ENCODE data around the gene CYP26A1. TPM values are rescaled to one million over a fixed set of nuclear protein-coding genes. Genes with fewer than 3 reads are reported as not detected.
"Not testable (repeated sequence)": the region's sequence is repeated elsewhere in the genome, so short reads cannot be mapped to it uniquely, and the experiment has no call there.

CYP26A1 gene
- polyA plus RNA-seq, 3 donors = 0.35 TPM; not detected in 2

- not testable (repeated sequence) for DNase-seq (ENCODE audit: extremely low read depth in 1 of 11, low read depth in 9 of 11, low spot score in 4 of 11)
These were observed 27.5 kb downstream of the CYP26A1 start for GRCh38 chr10:93101148-93101547.

GRCh38 chr10:93103953-93104352, 30.3 kb downstream of the CYP26A1 start:
- no peak for DNase-seq (ENCODE audit: extremely low read depth in 1 of 11, low read depth in 9 of 11, low spot score in 4 of 11)

GRCh38 chr10:93106631-93107072, 33.0 kb downstream of the CYP26A1 start:
- no peak for DNase-seq (ENCODE audit: extremely low read depth in 1 of 11, low read depth in 9 of 11, low spot score in 4 of 11)

GRCh38 chr10:93110472-93111146, 36.9 kb downstream of the CYP26A1 start:
- no peak for DNase-seq (ENCODE audit: extremely low read depth in 1 of 11, low read depth in 9 of 11, low spot score in 4 of 11)

- no peak for DNase-seq (ENCODE audit: extremely low read depth in 1 of 11, low read depth in 9 of 11, low spot score in 4 of 11)
These were observed 39.3 kb downstream of the CYP26A1 start for GRCh38 chr10:93113042-93113441.

- peak in 2 of 11 donors; percentile 11 to 24 for DNase-seq (ENCODE audit: extremely low read depth in 1 of 11, low read depth in 9 of 11, low spot score in 4 of 11)
These were observed 42.1 kb downstream of the CYP26A1 start for GRCh38 chr10:93115661-93116383.

- no peak for DNase-seq (ENCODE audit: extremely low read depth in 1 of 11, low read depth in 9 of 11, low spot score in 4 of 11)
These were observed 47.6 kb downstream of the CYP26A1 start for GRCh38 chr10:93121311-93121710.

GRCh38 chr10:93123766-93124165, 50.1 kb downstream of the CYP26A1 start:
- no peak for DNase-seq (ENCODE audit: extremely low read depth in 1 of 11, low read depth in 9 of 11, low spot score in 4 of 11)

- DNase-seq (ENCODE audit: extremely low read depth in 1 of 11, low read depth in 9 of 11, low spot score in 4 of 11) = no peak
These were observed 51.1 kb downstream of the CYP26A1 start for GRCh38 chr10:93124580-93125318.

- DNase-seq (ENCODE audit: extremely low read depth in 1 of 11, low read depth in 9 of 11, low spot score in 4 of 11) = no peak
These were observed 52.3 kb downstream of the CYP26A1 start for GRCh38 chr10:93125966-93126365.

- DNase-seq (ENCODE audit: extremely low read depth in 1 of 11, low read depth in 9 of 11, low spot score in 4 of 11) = no peak
These were observed 52.9 kb downstream of the CYP26A1 start for GRCh38 chr10:93126483-93127052.

Other genes with a start within 250 kb of the CYP26A1 start
- 10 to 100 TPM; 15.7 to 19.7 (median 16.2) TPM for gene EXOC6, start 225.4 kb upstream of the CYP26A1 start, polyA plus RNA-seq (ENCODE audit: insufficient read length in 3 of 3)
- under 1 TPM; 0.07 to 0.16 (median 0.09) TPM for gene CYP26C1, start 13.1 kb upstream of the CYP26A1 start, polyA plus RNA-seq (ENCODE audit: insufficient read length in 3 of 3)